ENCODE measurements around the gene NUDT22. TPM values are rescaled to one million over a fixed set of nuclear protein-coding genes. Genes with fewer than 3 reads are reported as not detected.

Gene NUDT22
- total and polyA plus RNA-seq, 10 donors: 61.8 to 109 (median 78.7) TPM

GRCh38 chr11:64253043-64253442 is 27.0 kb downstream of the NUDT22 start:
- Histone ChIP-seq H3K36me3 (peaks cover 0 to 40% (median 19%) of the 10 kb centered on the region in 6 donors), H3K27me3 (replicated peaks in 1 of 7) (no peaks in the 10 kb centered on the region), H3K4me3 (peak overlapping the region in 3 of 8 donors; percentile 84 to 96 (median 94)), H3K9me3 (no peaks in the 10 kb centered on the region), H3K27ac (peak overlapping the region in 1 of 8 donors; percentile 85), H3K4me1 (peaks cover 9 to 63% (median 38%) of the 10 kb centered on the region in 6 donors)
- TF ChIP-seq CTCF (IDR thresholded peaks at IDR 0.05 in 8 of 11, conservative IDR thresholded peaks at IDR 0.05 in 3 of 11): no peak
- no peak for TF ChIP-seq POLR2AphosphoS5 (IDR thresholded peaks at IDR 0.05)
- TF ChIP-seq POLR2A (IDR thresholded peaks at IDR 0.05): no peak
- DNase-seq: no peak
- 79 to 88% (median 84%) methylated on average over 3 to 8 of the region's 8 CpGs for WGBS, 5 donors
- intact Hi-C loops (cut with DNase I; ENCODE audit: low total_unique reads): no loop called here

GRCh38 chr11:64253481-64253880 is 27.4 kb downstream of the NUDT22 start:
- peaks cover 9 to 59% (median 37%) of the 10 kb centered on the region in 6 donors for H3K4me1 ChIP-seq
- 37 to 77% (median 65%) methylated on average over 5 of the region's 5 CpGs for WGBS, 5 donors
- DNase-seq: no peak

GRCh38 chr11:64254326-64254725 is 28.3 kb downstream of the NUDT22 start:
- H3K36me3 ChIP-seq: peaks cover 0 to 53% (median 31%) of the 10 kb centered on the region in 6 donors
- intact Hi-C loops (cut with DNase I; ENCODE audit: low total_unique reads): no loop called here
- TF ChIP-seq POLR2A (IDR thresholded peaks at IDR 0.05) (no peak), CTCF (IDR thresholded peaks at IDR 0.05 in 8 of 11, conservative IDR thresholded peaks at IDR 0.05 in 3 of 11) (no peak), POLR2AphosphoS5 (IDR thresholded peaks at IDR 0.05) (no peak)
- H3K4me1 ChIP-seq: peaks cover 9 to 58% (median 37%) of the 10 kb centered on the region in 6 donors
- no peaks in the 10 kb centered on the region for H3K27me3 ChIP-seq (replicated peaks in 1 of 7)
- 66 to 90% (median 85%) methylated on average over 4 to 7 of the region's 7 CpGs for WGBS, 5 donors
- no peak for DNase-seq
- H3K27ac ChIP-seq: no peak overlapping the region
- no peak overlapping the region for H3K4me3 ChIP-seq
- no peaks in the 10 kb centered on the region for H3K9me3 ChIP-seq

More at GRCh38 chr11:64253481-64253880, 27.4 kb downstream of the NUDT22 start:
- Histone ChIP-seq H3K27ac (peak overlapping the region in 1 of 8 donors; percentile 9), H3K4me3 (no peak overlapping the region), H3K36me3 (peaks cover 0 to 44% (median 23%) of the 10 kb centered on the region in 6 donors), H3K9me3 (no peaks in the 10 kb centered on the region), H3K27me3 (replicated peaks in 1 of 7) (no peaks in the 10 kb centered on the region)
- intact Hi-C loops (cut with DNase I; ENCODE audit: low total_unique reads): no loop called here
- TF ChIP-seq CTCF (IDR thresholded peaks at IDR 0.05 in 8 of 11, conservative IDR thresholded peaks at IDR 0.05 in 3 of 11): no peak
- no peak for TF ChIP-seq POLR2AphosphoS5 (IDR thresholded peaks at IDR 0.05)
- TF ChIP-seq POLR2A (IDR thresholded peaks at IDR 0.05): no peak

DNA sequence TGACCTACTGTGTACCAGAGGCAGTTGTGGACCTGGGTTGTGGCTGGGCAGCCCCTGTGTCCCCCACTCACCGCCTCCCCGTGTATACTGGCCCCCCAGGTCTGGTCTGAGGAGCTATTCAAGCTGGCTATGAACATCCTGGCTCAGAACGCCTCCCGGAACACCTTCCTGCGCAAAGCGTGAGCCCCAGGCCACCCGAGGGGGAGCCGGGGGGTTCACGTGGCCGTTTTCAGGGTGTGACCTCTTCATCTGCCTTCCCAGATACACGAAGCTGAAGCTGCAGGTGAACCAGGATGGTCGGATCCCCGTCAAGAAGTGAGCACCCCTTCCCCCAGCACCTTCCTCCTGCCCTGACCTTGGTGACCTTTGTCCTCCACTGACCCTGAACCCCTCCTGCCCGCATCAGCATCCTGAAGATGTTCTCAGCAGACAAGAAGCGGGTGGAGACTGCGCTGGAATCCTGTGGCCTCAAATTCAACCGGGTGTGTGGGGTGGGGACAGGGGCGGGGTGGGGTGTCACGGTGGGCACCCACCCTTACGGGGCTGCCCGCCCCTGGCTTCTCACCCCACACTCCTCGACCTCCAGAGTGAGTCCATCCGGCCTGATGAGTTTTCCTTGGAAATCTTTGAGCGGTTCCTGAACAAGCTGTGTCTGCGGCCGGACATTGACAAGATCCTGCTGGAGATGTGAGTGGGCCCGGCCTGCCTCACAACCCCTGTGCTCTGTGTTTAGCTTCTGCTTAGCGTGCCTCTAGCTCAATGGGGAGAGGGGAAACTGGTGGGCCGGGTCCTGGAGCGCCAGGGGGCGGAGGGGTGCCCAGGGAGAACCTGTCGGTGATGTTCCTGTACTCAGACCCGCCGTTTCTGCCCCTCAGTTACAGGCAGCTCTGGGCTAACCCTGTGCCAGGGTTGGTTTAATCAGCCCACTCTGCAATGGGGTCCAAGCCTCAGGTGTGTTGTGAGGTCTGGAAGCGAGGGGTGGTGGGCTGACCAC is 29.4 kb downstream of the NUDT22 start:
- no peak overlapping the region for H3K27ac ChIP-seq
- H3K4me1 ChIP-seq: peaks cover 9 to 49% (median 36%) of the 10 kb centered on the region in 6 donors
- WGBS, 5 donors: 80 to 91% (median 86%) methylated on average over 22 to 35 of the region's 35 CpGs
- H3K9me3 ChIP-seq: no peaks in the 10 kb centered on the region
- DNase-seq: peak; percentile 68
- H3K36me3 ChIP-seq: peaks cover 0 to 64% (median 40%) of the 10 kb centered on the region in 6 donors
- no peak overlapping the region for H3K4me3 ChIP-seq
- TF ChIP-seq POLR2AphosphoS5 (IDR thresholded peaks at IDR 0.05) (no peak), POLR2A (IDR thresholded peaks at IDR 0.05) (no peak)
- H3K27me3 ChIP-seq (replicated peaks in 1 of 7): no peaks in the 10 kb centered on the region
- intact Hi-C loops (cut with DNase I; ENCODE audit: low total_unique reads): no loop called here

Measured in spleen (tissue), 11 donors.